ENCODE measurements around the gene RPL10A. TPM values are rescaled to one million over a fixed set of nuclear protein-coding genes. Genes with fewer than 3 reads are reported as not detected.

Gene RPL10A
- total RNA-seq (2022; extraction: Qiagen RNA extraction; ENCODE audit: low read depth), result 1,379 to 1,552 TPM (median 1,478 TPM) in 5 replicates

GRCh38 chr6:35468181-35468979, at the start of gene RPL10A:
Gene RPL10A (plus strand): TSS chr6:35468401. CDS start chr6:35468435, 34 bp downstream.

DNA sequence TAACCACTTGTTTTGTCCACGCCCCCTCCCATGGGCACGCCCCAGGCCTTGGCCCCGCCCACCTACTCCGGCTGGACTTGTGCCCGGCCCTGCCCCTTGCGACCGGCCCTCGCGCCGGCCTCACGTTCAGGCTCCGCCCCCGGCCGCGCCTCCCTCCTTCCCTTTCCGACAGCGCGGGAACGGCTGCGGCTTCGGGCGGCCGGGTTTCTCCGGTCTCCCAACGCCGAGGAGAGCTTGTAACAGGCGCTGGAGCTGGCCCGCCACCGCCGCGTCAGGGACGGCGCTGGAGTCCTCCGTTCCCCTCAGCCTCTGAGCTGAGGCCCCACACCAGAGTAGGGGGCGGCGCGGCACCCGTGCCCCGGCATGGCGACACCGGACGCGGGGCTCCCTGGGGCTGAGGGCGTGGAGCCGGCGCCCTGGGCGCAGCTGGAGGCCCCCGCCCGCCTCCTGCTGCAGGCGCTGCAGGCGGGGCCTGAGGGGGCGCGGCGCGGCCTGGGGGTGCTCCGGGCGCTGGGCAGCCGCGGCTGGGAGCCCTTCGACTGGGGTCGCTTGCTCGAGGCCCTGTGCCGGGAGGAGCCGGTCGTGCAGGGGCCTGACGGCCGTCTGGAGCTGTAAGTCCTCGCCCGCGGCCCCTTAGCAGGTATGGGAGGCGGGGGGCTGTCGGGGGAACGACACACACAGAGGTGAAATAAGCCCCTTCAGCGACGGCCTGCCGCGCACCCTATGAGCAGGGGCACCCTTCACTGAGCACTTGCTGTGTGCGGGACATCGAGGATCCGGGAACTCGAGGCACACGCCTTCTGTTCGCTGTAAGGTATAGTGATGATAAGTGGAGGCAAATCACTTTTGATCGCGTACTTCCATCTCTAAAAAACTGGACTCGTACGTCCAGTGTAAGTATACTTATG, 15.8 kb upstream of the RPL10A start, which contains the start of gene FANCE:
Gene FANCE (plus strand): TSS at position 156 of the 908 bp plus-strand sequence. CDS start 208 bp downstream, at position 364.

GRCh38 chr6:35496841-35497570, 28.8 kb downstream of the RPL10A start, which contains the start of gene TEAD3:
Gene TEAD3 (minus strand): TSS chr6:35497079.

DNA sequence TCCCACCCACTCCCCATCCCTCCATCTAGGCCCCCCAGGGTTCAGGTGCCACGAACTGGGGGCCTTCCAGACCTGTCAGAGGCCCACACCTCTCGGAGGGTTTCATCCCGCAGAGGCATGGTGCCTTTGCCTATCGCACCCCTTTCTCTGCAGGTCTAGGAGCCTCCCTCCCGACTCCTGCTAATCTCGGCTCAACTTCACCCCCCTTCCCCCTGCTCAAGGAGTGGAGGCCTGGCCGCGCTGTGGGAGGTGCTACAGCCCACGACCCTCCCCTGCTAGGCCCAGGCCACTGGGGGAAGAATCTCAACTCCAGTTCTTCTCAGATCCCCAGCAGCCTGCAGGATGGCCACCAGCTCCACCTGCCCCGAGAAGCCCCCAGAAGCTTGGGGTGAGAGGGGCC, 44.5 kb downstream of the RPL10A start, which contains the start of gene TULP1:
Gene TULP1 (minus strand): TSS at position 157 of the 400 bp plus-strand sequence. CDS start 38 bp downstream, at position 119.

Other genes with a start within 250 kb of the RPL10A start
- 8.6 to 12.3 TPM (median 8.9 TPM) in 5 replicates for gene ZNF76, start 208.7 kb upstream of the RPL10A start, total RNA-seq (2022; extraction: Qiagen RNA extraction; ENCODE audit: low read depth)
- 0.06 to 0.09 TPM (median 0.06 TPM) in 3 of 5 replicates, not detected in the others for gene DEF6, start 170.6 kb upstream of the RPL10A start, total RNA-seq (2022; extraction: Qiagen RNA extraction; ENCODE audit: low read depth)
- gene PPARD, start 125.8 kb upstream of the RPL10A start, total RNA-seq (2022; extraction: Qiagen RNA extraction; ENCODE audit: low read depth), result 4.8 to 7.0 TPM (median 5.7 TPM) in 5 replicates
- 2.2 to 3.1 TPM (median 2.9 TPM) in 5 replicates for gene FANCE, start 16.1 kb upstream of the RPL10A start, total RNA-seq (2022; extraction: Qiagen RNA extraction; ENCODE audit: low read depth)
- 4.3 to 6.4 TPM (median 5.0 TPM) in 5 replicates for gene TEAD3, start 28.7 kb downstream of the RPL10A start, total RNA-seq (2022; extraction: Qiagen RNA extraction; ENCODE audit: low read depth)
- not detected in 5 replicates for gene TULP1, start 44.5 kb downstream of the RPL10A start, total RNA-seq (2022; extraction: Qiagen RNA extraction; ENCODE audit: low read depth)
- 8.7 to 13.8 TPM (median 9.6 TPM) in 5 replicates for gene FKBP5, start 220.5 kb downstream of the RPL10A start, total RNA-seq (2022; extraction: Qiagen RNA extraction; ENCODE audit: low read depth)